Iris pigment epithelial cell (primary cell): ENCODE results near the gene TUBGCP6.

ENCODE experiments used
- DNase-seq: peaks from one replicate; pipeline ENCODE4 v3.0.0-alpha.2; 2011; ENCODE audit warnings: low read depth

TUBGCP6 gene

GRCh38 chr22:50182176-50183081 lies 62.4 kb downstream of the TUBGCP6 start:
- DNase-seq: no peak

DNA sequence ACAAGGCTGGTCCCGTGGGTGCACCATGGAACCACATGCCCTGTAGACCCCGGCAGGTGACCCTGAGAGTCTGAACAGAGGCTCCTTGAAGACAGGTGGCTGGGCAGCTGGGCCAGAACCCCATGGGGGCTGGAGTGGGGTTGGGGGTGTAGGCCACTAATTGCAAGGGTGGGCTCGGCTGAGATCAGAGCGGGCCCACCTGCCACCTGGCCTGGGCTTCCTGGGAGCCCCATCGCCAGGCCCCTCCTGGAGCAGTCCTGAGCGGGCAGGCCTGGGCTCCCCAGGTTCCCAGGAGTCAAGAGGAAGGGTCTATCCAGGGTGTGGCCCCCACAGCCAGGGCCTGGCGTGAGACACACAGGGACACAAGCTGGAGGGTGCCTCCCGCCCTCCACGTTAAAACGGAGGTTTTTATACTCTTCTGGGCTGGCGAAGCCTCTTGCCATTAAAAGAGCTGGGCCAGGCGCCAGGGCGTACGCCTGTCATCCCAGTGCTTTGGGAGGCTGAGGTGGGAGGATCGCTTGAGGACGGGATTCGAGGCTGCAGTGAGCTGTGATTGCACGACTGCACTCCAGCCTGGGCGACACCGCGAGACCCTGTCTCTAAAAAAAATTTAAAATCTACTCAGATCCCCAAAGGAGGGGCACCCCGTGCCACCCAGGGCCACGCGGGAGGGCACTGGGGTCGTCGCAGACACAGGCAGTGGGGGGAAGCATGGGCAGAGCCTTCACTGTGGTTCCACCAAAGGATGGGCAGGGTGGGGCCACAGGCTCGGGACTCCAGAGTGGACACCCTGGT lies 63.9 kb downstream of the TUBGCP6 start:
- DNase-seq: no peak

DNA sequence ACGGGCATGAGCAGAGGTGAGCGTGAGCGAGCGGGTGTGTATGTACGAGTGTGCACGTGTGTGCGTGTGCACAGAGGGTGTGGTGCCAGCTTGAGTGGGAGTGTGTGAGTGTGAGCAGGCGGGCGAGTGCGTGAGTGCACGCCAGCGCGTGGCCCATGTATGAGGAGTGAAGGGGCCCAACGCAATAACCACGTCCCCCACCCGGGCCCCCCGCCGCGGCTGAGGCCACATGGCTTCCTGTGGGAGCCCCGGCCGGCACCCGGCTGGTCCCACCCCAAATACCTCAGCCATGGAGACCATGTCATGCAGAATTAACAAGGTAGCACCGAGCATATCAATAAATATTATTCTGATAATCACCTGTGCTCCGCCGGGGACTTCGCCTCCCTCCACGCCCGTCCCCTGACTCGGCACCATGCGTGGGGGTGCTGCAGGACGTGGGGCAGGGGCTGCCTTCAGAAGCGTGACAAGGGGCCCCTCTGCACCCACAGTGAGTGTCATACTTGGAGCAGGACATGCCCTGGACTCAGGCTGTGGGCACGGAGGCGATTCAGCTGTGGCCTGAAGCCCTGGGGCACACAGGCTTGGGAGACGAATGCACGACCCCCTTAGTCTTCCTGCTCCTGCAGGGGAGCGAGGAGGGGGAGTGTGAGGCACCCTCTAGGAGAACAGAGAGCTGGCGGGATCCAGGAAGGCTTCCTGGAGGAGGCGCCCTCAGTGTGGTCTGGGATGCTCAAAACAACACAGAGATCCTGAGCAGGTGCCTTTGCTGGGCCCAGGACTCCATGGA lies 64.7 kb downstream of the TUBGCP6 start:
- DNase-seq: no peak

DNA sequence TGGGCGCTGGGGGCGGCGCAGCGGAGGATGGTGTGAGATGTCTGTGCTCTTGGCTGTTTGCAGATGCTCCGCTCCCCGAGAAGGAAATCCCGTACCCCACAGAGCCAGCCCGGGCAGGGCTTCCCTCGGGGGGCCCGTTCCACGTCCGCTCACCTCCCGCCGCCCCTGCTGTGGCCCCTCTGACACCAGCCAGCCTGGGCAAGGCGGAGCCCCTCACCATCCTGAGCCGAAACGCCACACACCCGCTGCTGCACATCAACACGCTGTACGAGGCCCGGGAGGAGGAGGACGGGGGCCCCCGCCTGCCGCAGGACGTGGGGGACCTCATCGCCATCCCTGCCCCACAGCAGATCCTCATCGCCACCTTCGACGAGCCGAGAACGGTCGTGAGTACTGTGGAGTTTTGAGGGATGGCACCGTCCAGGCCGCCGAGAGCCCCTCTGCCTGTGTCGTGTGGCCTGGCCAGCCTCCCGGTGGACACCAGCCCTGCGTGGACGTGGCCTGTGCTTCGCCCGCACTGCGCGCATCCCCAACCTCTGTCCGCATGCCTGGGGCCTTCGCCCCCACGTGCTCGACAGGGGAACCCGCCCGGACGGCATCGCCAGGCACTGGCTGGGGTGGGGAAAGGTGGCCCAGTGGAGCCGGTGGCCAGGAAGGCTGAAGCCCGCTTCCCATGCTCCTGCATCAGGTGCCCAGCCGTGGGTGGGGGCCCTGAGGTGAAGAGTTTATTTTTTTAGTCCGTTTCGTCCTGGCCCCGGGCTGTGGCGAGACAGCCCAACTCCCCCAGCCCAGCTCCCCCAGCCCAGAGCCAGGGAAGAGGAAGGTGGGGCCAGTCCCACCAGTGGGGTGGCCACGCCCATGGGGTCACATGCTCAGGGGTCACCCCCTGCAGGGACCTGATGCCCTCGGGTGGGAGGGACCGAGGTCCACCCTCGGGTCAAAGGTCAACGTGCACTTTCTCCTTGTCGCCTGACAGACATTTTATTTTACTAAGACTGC lies 65.7 kb downstream of the TUBGCP6 start:
- DNase-seq: no peak

DNA sequence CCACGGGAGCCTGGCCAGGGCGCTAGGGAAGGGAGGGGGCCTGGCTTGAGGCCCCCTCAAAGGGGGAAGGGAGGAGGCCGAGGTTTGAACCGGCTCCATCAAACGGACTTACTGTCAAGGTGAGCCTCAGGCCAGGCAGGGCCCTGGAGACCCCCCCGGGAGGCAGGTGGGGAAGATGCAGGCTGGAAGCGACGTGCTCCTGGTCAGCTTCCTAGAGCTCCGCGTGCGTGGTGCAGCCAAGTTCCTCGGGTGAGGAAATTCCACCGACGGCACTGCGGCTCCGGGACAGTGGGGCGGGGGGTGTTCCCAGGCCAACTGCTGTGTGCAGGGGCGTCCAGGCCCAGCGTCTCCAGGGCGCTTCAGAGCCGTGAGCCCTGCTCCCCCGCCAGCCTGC lies 66.4 kb downstream of the TUBGCP6 start:
- no peak for DNase-seq

DNA sequence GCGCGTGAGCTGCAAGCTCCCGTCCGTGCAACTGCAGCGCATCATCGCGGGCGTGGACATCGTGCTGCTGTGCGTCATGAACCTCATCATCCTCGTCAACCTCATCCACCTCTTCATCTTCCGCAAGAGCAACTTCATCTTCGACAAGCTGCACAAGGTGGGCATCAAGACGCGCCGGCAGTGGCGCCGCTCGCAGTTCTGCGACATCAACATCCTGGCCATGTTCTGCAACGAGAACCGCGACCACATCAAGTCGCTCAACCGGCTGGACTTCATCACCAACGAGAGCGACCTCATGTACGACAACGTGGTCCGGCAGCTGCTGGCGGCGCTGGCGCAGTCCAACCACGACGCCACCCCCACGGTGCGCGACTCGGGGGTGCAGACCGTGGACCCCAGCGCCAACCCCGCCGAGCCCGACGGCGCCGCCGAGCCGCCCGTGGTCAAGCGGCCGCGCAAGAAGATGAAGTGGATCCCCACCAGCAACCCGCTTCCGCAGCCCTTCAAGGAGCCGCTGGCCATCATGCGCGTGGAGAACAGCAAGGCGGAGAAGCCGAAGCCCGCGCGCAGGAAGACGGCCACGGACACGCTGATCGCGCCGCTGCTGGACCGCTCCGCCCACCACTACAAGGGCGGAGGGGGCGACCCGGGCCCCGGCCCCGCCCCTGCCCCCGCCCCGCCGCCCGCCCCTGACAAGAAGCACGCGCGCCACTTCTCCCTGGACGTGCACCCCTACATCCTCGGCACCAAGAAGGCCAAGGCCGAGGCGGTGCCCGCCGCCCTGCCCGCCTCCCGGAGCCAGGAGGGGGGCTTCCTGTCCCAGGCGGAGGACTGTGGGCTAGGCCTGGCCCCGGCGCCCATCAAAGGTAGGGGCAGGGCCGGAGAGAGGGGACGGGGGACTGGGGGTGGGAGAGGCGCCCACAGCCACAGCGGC lies 67.0 kb downstream of the TUBGCP6 start:
- DNase-seq: no peak

DNA sequence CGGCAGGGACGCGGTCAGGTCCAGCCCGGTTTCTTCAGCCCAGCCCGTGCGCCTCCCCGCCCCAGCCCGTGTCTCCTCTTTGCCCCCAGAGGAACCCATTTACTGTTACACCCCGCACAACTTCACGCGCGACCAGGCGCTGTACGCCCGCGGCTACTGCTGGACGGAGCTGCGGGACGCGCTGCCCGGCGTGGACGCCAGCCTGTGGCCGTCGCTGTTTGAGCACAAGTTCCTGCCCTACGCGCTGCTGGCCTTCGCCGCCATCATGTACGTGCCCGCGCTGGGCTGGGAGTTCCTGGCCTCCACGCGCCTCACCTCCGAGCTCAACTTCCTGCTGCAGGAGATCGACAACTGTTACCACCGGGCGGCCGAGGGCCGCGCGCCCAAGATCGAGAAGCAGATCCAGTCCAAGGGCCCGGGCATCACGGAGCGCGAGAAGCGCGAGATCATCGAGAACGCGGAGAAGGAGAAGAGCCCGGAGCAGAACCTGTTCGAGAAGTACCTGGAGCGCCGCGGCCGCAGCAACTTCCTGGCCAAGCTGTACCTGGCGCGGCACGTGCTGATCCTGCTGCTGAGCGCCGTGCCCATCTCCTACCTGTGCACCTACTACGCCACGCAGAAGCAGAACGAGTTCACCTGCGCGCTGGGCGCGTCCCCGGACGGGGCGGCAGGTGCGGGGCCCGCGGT lies 67.8 kb downstream of the TUBGCP6 start:
- no peak for DNase-seq

GRCh38 chr22:50175921-50176849 lies 68.6 kb downstream of the TUBGCP6 start:
- no peak for DNase-seq

DNA sequence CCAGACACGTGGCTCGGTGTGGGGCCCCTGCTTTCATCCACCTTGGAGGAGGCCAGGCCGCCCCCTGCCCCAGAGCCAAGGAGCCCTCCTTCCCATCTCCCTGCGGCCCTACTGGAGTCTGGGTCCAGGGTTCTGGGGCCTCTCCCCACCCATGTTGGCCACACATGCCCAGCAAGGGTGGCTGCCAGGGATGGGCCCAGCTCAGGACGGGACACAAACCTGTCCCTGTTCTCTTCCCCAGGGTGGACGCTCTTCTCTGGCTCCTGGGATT lies 69.7 kb downstream of the TUBGCP6 start:
- no peak for DNase-seq

- DNase-seq: no peak
These were observed 70.2 kb downstream of the TUBGCP6 start for GRCh38 chr22:50174382-50175190.

- no peak for DNase-seq
These were observed 70.9 kb downstream of the TUBGCP6 start for GRCh38 chr22:50173983-50174355.

DNA sequence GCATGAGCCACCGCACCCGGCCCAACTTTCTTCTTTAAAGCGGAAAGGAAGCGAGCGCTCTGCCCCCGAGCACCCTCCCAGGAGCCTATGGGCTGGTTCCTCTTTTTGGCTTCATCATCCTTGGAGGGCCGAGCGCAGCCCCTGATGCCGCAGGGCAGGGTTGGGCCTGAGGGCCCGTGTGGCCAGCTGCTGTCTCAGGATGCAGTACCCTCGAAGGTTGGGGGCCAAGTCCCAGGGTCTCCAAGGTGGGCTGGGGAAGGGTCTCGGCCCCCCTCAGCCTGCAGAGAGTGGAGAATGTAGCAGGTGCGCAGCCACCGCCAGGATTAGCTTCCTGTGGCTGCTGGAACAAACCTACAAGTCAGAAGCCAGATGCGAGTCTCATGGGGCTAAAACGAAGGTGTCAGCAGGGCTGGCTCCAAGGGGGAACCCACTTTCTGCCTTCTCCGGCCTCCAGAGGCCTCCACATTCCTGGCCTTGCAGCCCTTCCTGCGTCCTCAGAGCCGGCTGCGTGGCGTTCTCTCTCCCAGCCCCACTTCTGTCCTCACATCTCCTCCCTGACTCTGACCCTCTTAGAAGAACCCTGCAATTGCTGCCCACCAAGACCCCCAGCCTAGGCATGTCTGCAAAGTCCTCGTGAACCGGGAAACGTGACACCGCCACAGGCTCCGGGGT lies 71.4 kb downstream of the TUBGCP6 start:
- DNase-seq: no peak

GRCh38 chr22:50171965-50172421 lies 72.8 kb downstream of the TUBGCP6 start:
- DNase-seq: no peak

GRCh38 chr22:50171319-50171964 lies 73.4 kb downstream of the TUBGCP6 start:
- no peak for DNase-seq

DNA sequence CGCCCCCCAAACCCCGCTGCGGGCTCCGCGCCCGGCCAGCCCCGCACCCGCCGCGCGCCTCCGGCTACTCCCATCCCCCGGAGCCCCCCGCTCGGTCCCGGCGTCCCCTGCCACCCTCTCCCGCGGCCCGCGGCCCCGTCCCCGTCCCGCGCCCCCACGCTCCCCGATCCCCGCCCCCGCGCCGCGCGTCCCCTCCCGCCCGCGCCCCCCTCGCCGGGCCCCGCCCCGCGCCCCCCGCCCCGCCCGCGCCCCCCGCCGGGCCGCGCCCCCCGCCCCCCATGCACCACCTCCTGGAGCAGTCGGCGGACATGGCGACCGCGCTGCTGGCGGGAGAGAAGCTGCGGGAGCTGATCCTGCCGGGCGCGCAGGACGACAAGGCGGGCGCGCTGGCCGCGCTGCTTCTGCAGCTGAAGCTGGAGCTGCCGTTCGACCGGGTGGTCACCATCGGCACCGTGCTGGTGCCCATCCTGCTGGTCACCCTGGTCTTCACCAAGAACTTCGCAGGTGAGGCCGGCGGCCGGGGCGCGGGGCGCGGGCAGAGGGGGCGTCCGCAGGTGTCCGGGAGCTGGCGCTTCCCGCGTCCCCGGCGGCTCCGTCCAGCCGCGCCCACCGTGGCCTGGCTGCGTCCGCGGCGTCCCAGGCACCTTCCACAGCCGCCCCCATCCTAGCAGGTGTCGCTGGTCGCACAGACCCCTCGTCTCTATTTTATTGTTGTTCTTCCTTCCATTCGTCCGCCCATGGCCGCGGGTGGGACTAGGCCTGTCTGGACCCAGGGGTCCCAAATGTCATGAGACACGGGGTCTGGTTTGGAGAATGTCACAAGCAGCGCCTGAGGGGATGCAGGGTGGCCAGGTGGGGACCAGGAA lies 74.1 kb downstream of the TUBGCP6 start, which contains the start of gene PANX2:
Gene PANX2, plus strand, starts transcription at position 279 of the 866 bp plus-strand sequence. Its CDS starts 0 bp downstream, at position 279.
- no peak for DNase-seq
